HCT116 (cell line): ENCODE measurements around the gene ILRUN. TPM values are rescaled to one million over a fixed set of nuclear protein-coding genes. Genes with fewer than 3 reads are reported as not detected.

ENCODE experiments used
- ATAC-seq: fragments of 200-7000 bp; cut with Tn5 transposase; 2 replicates; pipeline ENCODE4 v1.9.1; 2020; ENCODE audit warnings: mild to moderate bottlenecking, moderate library complexity
- BruUV-seq: library from RNA; stranded (reverse); fragments of 400-500 nt; replicated peaks from 2 replicates; lab custom pipeline; 2021; lab: Mats Ljungman, UMichigan
- CTCF ChIA-PET: fragments of 300-600 bp; sonication (Branson Sonifier 250); formaldehyde crosslinking; loops from one replicate; lab custom pipeline; 2021; ENCODE audit warnings: antibody characterized with exemption; lab: Charles Lee
- POLR2A ChIA-PET: fragments of 300-600, 350-600 bp; sonication (Branson Sonifier 250); formaldehyde crosslinking; loops from one replicate; lab custom pipeline; 2021; ENCODE audit warnings: antibody characterized with exemption; lab: Charles Lee
- RAD21 ChIA-PET, 2 experiments: fragments of 300-600 bp; sonication (Branson Sonifier 250); formaldehyde crosslinking; loops; one replicate each; lab custom pipeline; 2023; ENCODE audit warnings: low total read pairs in 2 of 2; ENCODE audit not compliant: uncharacterized antibody in 2 of 2, unreplicated experiment in 2 of 2, low non-redundant PET in 1 of 2; lab: Charles Lee
- DNase-seq: peaks from one replicate; pipeline ENCODE4 v3.0.0-alpha.2; 2010; ENCODE audit warnings: low read depth, low spot score
- H2AFZ ChIP-seq: fragments of 200-600 bp; shearing (Covaris generic), sonication (generic); 2 replicates; pipeline ENCODE4 v1.6.1; 2017; ENCODE audit warnings: low read depth, mixed run types, mixed read lengths, antibody characterized with exemption, low read length; ENCODE audit not compliant: poor library complexity, severe bottlenecking
- H3K27ac ChIP-seq: 2 replicates; pipeline ENCODE4 v1.5.1; 2012; ENCODE audit warnings: low read depth, low read length
- H3K27me3 ChIP-seq: fragments of 200-600 bp; sonication (generic); 2 replicates; pipeline ENCODE4 v1.6.1; 2016; ENCODE audit warnings: mixed run types, low read length, mixed read lengths; ENCODE audit not compliant: insufficient read depth
- H3K36me3 ChIP-seq, 2 experiments: fragments of 200-500 bp in 1 of 2; fragments of 200-600 bp in 1 of 2; sonication (Bioruptor generic) in 1 of 2; sonication (generic) in 1 of 2; 2 replicates each; pipeline versions ENCODE4 v1.5.1 to v1.6.1; 2014 to 2016; ENCODE audit warnings: low read length in 2 of 2, inconsistent platforms in 1 of 2, mixed read lengths in 1 of 2, mixed run types in 1 of 2; ENCODE audit not compliant: insufficient read depth in 2 of 2, control insufficient read depth in 1 of 2
- H3K4me1 ChIP-seq, 2 experiments: fragments of 200-600 bp in 1 of 2; sonication (generic) in 1 of 2; 2 replicates each; pipeline versions ENCODE4 v1.5.1 to v1.6.1; 2012 to 2017; ENCODE audit warnings: low read length in 2 of 2, inconsistent platforms in 1 of 2, mild to moderate bottlenecking in 1 of 2, mixed read lengths in 1 of 2, mixed run types in 1 of 2, moderate library complexity in 1 of 2; ENCODE audit not compliant: insufficient read depth in 2 of 2, control insufficient read depth in 1 of 2
- H3K4me2 ChIP-seq: fragments of 200-600 bp; sonication (generic); 2 replicates; pipeline ENCODE4 v1.6.1; 2017; ENCODE audit warnings: mixed run types, low read length, mixed read lengths
- H3K4me3 ChIP-seq, 2 experiments: fragments of 200-600 bp in 1 of 2; sonication (generic) in 1 of 2; replicated peaks in 1 of 2; 2 replicates each; pipeline ENCODE4 v1.5.1; 2011 to 2016; ENCODE audit warnings: low read length in 2 of 2, control low read depth in 1 of 2, low read depth in 1 of 2, mild to moderate bottlenecking in 1 of 2, mixed read lengths in 1 of 2, mixed run types in 1 of 2
- H3K79me2 ChIP-seq: fragments of 200-600 bp; sonication (generic); 2 replicates; pipeline ENCODE4 v1.6.1; 2017; ENCODE audit warnings: mild to moderate bottlenecking, mixed run types, low read length, moderate library complexity, mixed read lengths; ENCODE audit not compliant: insufficient read depth
- H3K9ac ChIP-seq: fragments of 200-600 bp; sonication (generic); 2 replicates; pipeline ENCODE4 v1.6.1; 2016; ENCODE audit warnings: low read length, mixed read lengths
- H3K9me2 ChIP-seq: fragments of 200-600 bp; sonication (generic), shearing (Covaris generic); 2 replicates; pipeline ENCODE4 v1.6.1; 2017; ENCODE audit warnings: mixed run types, mild to moderate bottlenecking, moderate library complexity; ENCODE audit not compliant: insufficient read depth
- H3K9me3 ChIP-seq, 2 experiments: fragments of 200-500 bp in 1 of 2; fragments of 200-600 bp in 1 of 2; sonication (Bioruptor generic) in 1 of 2; sonication (generic) in 1 of 2; 2 replicates each; pipeline ENCODE4 v1.6.1; 2014 to 2017; ENCODE audit warnings: low read length in 2 of 2, mixed read lengths in 2 of 2, inconsistent platforms in 1 of 2, low read depth in 1 of 2, mild to moderate bottlenecking in 1 of 2, mixed run types in 1 of 2, moderate library complexity in 1 of 2; ENCODE audit not compliant: control insufficient read depth in 1 of 2, insufficient read depth in 1 of 2
- H4K20me1 ChIP-seq: fragments of 200-600 bp; sonication (generic), shearing (Covaris generic); 2 replicates; pipeline ENCODE4 v1.6.1; 2017; ENCODE audit warnings: mixed run types, mild to moderate bottlenecking, moderate library complexity; ENCODE audit not compliant: insufficient read depth
- ATF3 ChIP-seq: IDR thresholded peaks from 2 replicates; pipeline ENCODE4 v1.6.1; 2012
- CBX3 ChIP-seq: IDR thresholded peaks from 2 replicates; pipeline ENCODE4 v1.6.1; 2012; ENCODE audit warnings: low read depth
- ELF1 ChIP-seq: IDR thresholded peaks from 2 replicates; pipeline ENCODE4 v1.6.1; 2012; ENCODE audit warnings: low read depth, borderline replicate concordance
- EZH2phosphoT487 ChIP-seq: fragments of 200-600 bp; IDR thresholded peaks from 2 replicates; pipeline ENCODE4 v1.6.1; 2018; ENCODE audit warnings: antibody characterized with exemption, borderline replicate concordance
- FOSL1 ChIP-seq: IDR thresholded peaks from 2 replicates; pipeline ENCODE4 v1.6.1; 2012; ENCODE audit warnings: low read depth
- JUND ChIP-seq: IDR thresholded peaks from 2 replicates; pipeline ENCODE4 v1.6.1; 2012
- MAX ChIP-seq: IDR thresholded peaks from 2 replicates; pipeline ENCODE4 v1.6.1; 2012
- POLR2A ChIP-seq: IDR thresholded peaks from 2 replicates; pipeline ENCODE4 v1.7.0; 2011; ENCODE audit warnings: borderline replicate concordance; ENCODE audit not compliant: insufficient read depth, insufficient read length; ENCODE audit errors: extremely low read depth
- POLR2AphosphoS5 ChIP-seq: IDR thresholded peaks from 2 replicates; pipeline ENCODE4 v1.6.1; 2011; ENCODE audit warnings: mild to moderate bottlenecking, low read depth, low read length, moderate library complexity
- RAD21 ChIP-seq: IDR thresholded peaks from 2 replicates; pipeline ENCODE4 v1.6.1; 2012; ENCODE audit warnings: low read depth, mild to moderate bottlenecking
- REST ChIP-seq: IDR thresholded peaks from 2 replicates; pipeline ENCODE4 v1.6.1; 2012; ENCODE audit warnings: low read depth
- SRF ChIP-seq: IDR thresholded peaks from 2 replicates; pipeline ENCODE4 v1.6.1; 2012; ENCODE audit warnings: low read depth
- TCF7L2 ChIP-seq: IDR thresholded peaks from 2 replicates; pipeline ENCODE4 v1.7.0; 2011; ENCODE audit warnings: borderline replicate concordance, inconsistent platforms; ENCODE audit not compliant: insufficient read depth, insufficient read length; ENCODE audit errors: extremely low read depth
- ZBTB33 ChIP-seq: IDR thresholded peaks from 2 replicates; pipeline ENCODE4 v1.6.1; 2011; ENCODE audit warnings: mild to moderate bottlenecking, low read length, moderate library complexity; ENCODE audit not compliant: insufficient replicate concordance; ENCODE audit errors: extremely low read depth
- ZFX ChIP-seq: fragments of 450-650 bp; IDR thresholded peaks from 2 replicates; pipeline ENCODE4 v1.6.1; 2017
- ZNF274 ChIP-seq: fragments of 200-500 bp; sonication (Bioruptor generic); IDR thresholded peaks from 2 replicates; pipeline ENCODE4 v1.6.1; 2014; ENCODE audit warnings: mild to moderate bottlenecking, low read depth, low read length, inconsistent platforms
- intact Hi-C: fragments of 100-400 bp; cut with micrococcal nuclease; formaldehyde crosslinking; loops from 2 replicates; pipeline ENCODE4 v1.10.0; 2022
- total RNA-seq: library from RNA; stranded (reverse); gene quantifications from one replicate; pipeline ENCODE4 v1.2.1, GENCODE V29; 2021; ENCODE audit not compliant: unreplicated experiment

Gene ILRUN
- total RNA-seq, 1 experiment from 2014 or later, result 51.9 TPM

GRCh38 chr6:34673064-34673463, 23.5 kb downstream of the ILRUN start (continued):
- TF ChIP-seq REST (no peak), POLR2A (no peak), SRF (no peak), ZBTB33 (no peak), POLR2AphosphoS5 (no peak)

GRCh38 chr6:34672657-34673043, 23.9 kb downstream of the ILRUN start:
- intact Hi-C loops, result no loop called here
- ChIA-PET RAD21 (no interaction called here), POLR2A (no interaction called here), CTCF (no interaction called here)
- Histone ChIP-seq H3K9me2 (no peaks in the 10 kb centered on the region), H3K9me3 (no peaks in the 10 kb centered on the region), H3K4me1 (peaks cover 27 to 43% of the 10 kb centered on the region in 2 experiments), H3K27ac (no peak overlapping the region), H4K20me1 (no peaks in the 10 kb centered on the region), H3K36me3 (no peaks in the 10 kb centered on the region), H3K4me3 (no peak overlapping the region), H3K79me2 (peaks cover 94% of the 10 kb centered on the region), H3K4me2 (peak overlapping the region; percentile 47; the same call in 1 of the 2 replicates), H3K9ac (peak overlapping the region; percentile 24; the same call in 1 of the 2 replicates), H3K27me3 (no peaks in the 10 kb centered on the region), H2AFZ (no peak overlapping the region)
- ATAC-seq (no peak), DNase-seq (no peak)
- BruUV-seq, result no TSS peak
- TF ChIP-seq FOSL1, result no peak
- TF ChIP-seq MAX, result no peak
- TF ChIP-seq POLR2AphosphoS5, result no peak
- TF ChIP-seq ZNF274, result no peak
- no peak for TF ChIP-seq ZBTB33
- TF ChIP-seq ELF1, result no peak
- TF ChIP-seq TCF7L2, result no peak
- TF ChIP-seq POLR2A, result no peak
- no peak for TF ChIP-seq RAD21
- no peak for TF ChIP-seq CBX3
- no peak for TF ChIP-seq EZH2phosphoT487
- TF ChIP-seq ZFX, result no peak
- TF ChIP-seq JUND, result no peak
- TF ChIP-seq ATF3, result no peak
- TF ChIP-seq SRF, result no peak
